HG02759 (cell line): ENCODE results near the gene ZNF800.
"Not testable (repeated sequence)": the region's sequence is repeated elsewhere in the genome, so short reads cannot be mapped to it uniquely, and the experiment has no call there.

Experiments
- ATAC-seq: cut with Tn5 transposase; IDR thresholded peaks from one replicate; pipeline ENCODE4 v1.9.1; 2021; ENCODE audit warnings: mild to moderate bottlenecking, moderate library complexity; ENCODE audit not compliant: unreplicated experiment

ZNF800 gene, protein sequence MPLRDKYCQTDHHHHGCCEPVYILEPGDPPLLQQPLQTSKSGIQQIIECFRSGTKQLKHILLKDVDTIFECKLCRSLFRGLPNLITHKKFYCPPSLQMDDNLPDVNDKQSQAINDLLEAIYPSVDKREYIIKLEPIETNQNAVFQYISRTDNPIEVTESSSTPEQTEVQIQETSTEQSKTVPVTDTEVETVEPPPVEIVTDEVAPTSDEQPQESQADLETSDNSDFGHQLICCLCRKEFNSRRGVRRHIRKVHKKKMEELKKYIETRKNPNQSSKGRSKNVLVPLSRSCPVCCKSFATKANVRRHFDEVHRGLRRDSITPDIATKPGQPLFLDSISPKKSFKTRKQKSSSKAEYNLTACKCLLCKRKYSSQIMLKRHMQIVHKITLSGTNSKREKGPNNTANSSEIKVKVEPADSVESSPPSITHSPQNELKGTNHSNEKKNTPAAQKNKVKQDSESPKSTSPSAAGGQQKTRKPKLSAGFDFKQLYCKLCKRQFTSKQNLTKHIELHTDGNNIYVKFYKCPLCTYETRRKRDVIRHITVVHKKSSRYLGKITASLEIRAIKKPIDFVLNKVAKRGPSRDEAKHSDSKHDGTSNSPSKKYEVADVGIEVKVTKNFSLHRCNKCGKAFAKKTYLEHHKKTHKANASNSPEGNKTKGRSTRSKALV

DNA sequence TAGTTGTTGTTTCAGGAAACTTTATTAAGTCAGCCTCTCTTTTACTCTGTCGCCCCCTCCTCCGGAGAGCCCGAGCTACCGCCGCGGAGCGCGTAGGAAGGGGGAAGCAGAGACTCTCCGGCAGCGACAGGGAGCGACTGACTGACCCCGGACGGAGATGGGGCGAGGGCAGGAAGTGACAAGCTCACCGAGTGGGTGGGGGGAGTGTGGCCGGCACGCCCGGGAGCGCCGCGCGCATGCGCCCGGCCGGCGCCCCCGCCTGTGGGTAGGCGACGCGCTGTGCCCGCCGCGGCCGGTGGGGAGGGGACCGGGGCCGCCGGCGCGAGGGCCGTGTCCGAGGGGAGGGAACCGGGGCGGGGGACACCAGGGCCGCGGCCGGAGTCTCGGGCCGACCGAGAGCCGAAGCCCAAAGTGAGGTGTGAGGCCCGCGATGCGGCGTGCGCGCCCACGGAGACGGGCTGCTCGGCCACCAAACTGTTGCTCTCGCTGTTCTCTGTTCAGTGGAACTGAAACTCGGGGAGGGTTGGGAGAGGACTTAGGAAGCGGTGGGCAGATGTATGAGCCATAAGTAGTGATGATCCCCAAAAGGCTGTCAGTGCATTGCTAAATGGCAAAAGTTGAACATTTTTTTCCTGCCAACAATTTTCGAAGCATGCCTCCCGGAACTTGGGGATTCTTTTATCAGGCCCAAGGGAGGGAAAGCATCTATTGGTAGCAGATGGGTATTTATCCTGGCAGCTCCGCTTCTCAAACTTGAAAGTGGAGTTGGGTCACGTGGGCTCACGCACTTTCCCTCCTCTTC is at the start of gene ZNF800:
Gene ZNF800 (minus strand): TSS at position 143 of the 802 bp plus-strand sequence. CDS start 1,151 bp downstream, outside the sequence.
- ATAC-seq, result peak; percentile 81

DNA sequence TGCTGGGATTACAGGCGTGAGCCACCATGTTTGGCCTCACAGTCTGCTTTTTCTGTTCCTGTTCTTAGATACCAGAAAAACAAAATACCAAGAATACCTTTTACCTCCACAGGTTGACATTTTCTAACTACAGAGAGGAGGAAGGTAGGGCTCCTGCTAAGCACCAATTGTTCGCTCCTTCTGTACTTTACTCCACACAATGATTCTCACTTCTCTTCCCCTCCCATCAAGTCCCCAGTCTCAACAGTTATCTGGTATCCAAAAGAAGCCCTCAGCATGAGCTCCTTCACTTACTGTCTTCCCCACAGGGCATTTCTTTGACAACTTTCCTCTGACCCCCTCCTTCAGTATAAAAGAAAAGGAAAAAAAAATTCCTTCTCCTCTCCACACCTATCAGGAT is 47.7 kb upstream of the ZNF800 start:
- no peak for ATAC-seq

DNA sequence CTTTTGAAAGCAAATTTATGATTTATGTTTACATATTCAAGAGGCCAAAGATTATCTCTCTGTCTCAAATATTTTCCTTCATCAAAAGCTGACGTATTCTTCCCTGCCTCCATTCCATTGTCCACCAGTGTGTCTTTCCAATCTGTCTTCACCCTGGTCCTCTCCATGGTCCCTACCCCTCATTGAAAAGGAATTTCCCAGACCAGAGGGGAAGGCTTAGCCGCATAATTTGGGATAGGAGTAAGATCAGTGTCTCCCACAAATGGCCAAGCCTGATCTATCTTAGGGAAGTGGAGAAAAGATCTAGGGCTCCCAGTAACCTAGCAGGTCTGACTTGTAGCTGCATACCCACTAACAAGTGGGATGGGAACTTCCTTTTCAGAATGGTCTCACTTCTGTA is 46.3 kb upstream of the ZNF800 start:
- no peak for ATAC-seq

DNA sequence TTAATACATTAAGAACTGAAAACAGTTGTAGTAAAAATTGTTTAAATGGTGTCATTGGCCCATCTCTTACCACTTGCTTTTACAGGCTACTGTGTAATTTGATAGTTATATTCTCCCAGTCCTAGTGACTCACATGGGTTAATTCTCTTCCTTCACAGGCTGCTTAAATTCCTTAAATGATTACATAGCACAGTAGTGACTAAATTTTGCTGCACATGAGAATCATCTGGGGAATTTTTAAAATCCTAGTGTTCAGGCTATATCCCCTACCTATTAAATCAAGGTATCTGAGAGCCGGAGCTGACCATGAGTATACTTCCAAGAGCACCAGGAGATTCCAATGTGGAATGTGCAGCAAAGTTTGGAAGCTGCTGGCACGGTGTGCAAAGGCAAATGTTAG is 45.3 kb upstream of the ZNF800 start:
- ATAC-seq, result no peak

DNA sequence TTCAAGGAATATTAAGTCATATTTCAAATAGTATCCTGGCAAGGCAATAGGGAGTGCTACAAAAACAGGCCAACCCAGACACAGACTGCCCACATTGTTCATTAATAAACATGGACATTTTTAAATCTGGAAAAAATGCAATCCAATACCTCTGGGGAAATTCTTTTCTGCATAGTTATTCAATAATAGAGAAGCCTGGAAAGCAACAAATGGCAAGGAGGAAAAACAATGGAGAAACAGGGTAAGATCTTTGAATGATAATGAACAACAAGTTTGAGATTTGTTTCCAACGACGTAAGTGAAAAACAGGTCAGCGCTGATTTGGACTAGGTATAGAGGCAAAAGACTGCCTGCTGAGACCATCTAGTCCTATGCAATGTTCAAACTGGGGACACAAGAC is 44.7 kb upstream of the ZNF800 start:
- no peak for ATAC-seq

DNA sequence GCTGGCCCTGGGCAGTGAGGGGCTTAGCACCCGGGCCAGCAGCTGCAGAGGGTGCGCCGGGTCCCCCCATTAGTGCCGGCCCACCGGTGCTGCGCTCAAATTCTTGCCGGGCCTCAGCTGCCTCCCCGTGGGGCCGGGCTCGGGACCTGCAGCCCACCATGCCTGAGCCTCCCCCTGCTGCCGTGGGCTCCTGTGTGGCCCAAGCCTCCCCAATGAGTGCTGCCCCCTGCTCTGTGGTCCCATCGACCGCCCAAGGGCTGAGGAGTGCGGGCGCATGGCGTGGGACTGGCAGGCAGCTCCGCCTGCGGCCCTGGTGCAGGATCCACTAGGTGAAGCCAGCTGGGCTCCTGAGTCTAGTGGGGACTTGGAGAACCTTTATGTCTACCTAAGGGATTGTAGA is 36.8 kb upstream of the ZNF800 start:
- not testable (repeated sequence) for ATAC-seq

DNA sequence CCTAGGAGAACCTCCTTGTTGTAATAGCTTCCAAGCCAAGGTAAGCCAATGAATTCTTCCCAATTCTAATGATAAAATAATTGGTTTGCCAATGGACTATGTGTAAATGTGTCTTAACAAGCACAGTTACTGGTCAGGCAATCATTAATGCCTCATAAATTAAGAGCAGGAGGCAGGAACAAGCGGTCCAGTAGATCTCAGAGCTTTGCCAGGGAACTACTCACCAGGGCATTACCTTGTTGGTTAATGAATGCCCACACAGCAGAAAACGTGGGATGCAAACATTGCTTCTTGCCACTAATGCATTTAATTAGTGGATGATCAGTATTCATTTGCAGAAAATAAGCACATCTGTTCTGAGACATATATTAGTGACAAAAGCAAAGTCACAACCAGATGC is 26.7 kb upstream of the ZNF800 start:
- no peak for ATAC-seq

DNA sequence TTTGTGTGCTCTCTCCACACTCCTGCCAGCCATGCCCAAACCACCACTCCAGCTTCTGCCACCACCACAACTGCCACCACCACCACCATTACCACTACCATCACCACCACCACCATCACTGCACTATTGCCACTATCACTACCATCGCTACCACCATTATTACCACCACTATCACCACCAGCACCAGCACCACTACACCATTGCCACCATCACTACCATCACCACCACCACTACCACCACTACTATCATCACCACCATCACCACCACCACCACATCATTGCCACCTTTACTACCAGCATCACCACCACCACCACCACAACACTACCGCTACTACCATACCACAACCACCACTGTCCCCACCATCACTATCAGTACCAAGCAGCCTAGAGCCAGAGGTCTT is 26.0 kb upstream of the ZNF800 start:
- ATAC-seq, result no peak

DNA sequence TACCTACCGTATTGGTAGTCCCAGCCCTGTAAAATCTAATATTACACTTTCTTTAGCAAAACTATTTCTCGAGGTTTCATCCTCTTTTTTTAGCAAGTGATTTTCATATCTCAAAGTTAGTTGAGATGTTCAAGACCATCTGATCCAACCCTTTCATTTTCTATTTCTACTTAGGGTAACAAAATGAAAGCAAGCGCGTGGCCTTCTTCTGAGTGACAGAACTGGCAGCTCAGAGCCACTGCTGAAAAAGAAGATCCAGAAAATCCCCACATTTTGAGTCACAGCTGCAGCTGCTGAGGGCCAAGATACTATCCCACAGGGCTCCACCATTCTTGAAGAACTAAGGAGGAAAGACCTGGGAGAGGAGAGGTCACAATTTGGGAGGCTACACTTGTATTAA is 24.8 kb upstream of the ZNF800 start:
- peak; percentile 82 for ATAC-seq

DNA sequence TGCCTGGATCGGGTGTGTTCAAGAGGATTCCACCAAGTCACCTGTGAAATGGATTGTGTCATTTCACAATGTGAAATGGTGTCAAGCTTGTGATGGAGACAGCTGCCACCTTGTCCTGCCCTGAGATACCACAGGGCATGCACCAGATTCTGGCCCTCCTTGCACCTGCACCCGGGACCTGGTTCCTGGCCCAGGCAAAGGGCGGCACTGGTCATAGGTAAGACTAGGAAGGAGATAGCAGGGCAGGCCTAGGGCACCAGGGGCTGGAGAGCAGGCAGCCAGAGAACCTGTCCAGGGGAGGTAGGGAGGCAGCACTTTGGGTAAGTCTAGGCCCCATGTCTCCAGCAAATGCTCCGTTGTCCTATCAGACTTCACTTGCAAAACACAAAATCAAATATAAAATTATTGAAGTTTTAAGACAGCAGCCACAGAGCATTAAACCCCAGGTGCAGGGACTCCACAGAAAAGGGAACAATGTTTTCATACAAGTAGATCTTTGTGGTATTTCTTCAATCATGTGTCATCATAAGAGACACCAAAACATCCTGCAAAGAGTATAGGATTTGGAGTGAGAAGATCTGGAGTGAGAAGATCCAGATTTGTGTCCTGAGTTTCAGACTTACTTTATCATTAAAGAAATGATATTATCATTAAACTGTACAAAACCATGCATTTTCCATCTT is 22.7 kb upstream of the ZNF800 start:
- ATAC-seq, result no peak

DNA sequence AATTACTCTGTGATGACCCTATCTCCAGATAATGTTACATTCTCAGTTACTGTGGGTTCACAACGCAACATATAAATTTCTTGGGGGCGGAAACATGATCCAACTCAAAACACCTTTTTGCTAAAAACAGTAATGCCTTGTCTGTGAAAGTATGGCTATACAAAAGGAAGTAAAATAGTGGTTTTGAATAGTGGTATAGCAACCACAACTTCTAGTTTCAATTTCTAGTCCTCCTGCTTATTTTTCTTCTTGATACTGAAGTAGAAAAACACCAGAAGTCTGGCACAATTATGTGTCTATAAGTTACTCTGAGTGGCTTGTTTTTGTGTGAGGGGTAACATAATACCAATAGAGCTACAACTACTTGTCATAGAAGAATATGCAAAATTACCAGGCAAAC is 21.5 kb upstream of the ZNF800 start:
- peak; percentile 62 for ATAC-seq

DNA sequence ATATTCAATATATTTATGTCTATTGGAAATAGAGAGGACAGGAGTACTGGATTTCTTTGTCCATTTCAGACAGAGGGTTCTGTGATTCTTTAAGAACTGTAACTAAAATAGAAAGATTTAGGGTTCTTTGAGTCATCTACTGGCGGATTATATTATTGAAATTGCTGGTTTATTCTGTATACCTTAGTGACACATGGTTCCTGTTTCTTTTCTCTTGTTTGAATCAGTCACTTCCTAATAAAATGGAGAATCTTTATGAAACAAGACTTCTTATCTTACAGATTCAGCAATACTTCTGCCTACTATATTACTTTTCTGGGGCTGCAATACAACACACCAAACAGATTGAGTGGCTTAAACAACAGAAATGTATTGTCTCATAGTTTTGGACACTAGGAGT is 20.8 kb upstream of the ZNF800 start:
- ATAC-seq, result no peak

DNA sequence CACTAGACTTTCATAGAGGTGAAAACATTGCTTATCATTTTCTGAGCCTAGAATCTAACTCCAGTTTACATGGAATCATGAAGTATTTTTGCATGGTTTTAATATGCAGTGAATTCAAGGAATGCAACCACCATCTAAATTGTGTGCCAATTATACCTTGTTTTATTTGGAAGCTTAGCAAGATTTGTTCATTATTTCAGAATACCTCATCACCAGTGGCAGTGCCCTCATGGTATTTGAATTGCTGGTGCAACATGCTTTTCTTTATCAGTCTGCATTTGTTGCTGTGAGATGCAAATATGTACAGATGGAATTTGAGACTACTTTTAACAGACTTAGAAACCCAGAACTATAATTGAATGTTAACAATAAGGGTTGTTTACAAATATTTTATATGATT is 18.7 kb upstream of the ZNF800 start:
- ATAC-seq, result no peak

DNA sequence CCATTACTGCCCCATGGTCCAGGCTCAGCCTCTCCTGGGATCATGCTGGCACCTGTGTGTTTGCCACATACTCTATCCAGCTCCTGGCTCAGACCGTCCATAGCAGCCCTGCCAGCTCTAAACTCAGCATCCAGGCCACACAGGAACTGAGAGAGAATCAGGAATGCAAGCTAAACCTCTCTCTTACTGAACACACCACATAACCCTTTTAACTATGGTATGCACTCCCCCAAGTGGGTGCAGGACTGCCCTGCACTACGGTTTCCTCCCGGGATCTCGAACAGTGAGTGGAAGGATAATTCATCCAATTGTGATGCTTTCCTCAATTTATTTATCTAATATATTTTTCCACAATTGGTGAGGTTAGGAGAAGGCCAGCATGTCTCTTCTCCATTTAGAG is 17.1 kb upstream of the ZNF800 start:
- ATAC-seq, result no peak

DNA sequence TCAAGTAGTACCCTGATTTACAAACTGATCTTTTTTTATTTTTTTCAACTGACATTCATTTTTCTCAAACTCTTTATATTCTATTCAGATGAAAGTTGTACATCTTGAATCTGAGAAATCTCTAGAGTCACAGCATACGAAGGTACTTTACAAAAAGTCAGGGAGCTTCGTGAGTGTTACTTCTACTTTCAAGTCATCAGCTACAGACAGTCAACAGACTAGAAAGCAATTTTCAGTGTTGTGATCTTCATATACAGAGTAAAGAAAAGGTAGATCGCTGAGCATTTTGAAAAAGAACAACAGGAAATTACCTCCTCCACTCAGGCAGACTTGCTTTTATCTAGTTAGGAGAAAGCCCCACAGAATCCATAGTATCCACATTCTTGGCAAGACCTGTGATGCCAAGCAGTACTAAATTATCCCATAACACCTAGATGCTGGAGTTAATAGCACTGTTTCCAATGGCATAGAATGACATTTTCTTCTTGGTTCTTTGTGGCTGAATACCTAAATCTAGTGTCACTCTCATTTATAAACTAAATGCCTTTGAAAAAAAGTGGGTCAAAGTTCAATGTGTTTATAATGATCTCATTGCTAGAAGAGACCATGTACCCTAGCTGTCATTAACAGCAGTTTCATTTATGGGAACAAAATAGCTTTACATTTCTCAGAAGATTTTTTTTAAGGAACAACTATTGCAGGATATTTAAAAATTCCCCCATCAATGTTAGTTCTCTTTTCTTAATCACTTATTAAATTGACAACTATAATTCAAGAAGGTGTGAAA is 12.0 kb upstream of the ZNF800 start:
- ATAC-seq, result no peak

DNA sequence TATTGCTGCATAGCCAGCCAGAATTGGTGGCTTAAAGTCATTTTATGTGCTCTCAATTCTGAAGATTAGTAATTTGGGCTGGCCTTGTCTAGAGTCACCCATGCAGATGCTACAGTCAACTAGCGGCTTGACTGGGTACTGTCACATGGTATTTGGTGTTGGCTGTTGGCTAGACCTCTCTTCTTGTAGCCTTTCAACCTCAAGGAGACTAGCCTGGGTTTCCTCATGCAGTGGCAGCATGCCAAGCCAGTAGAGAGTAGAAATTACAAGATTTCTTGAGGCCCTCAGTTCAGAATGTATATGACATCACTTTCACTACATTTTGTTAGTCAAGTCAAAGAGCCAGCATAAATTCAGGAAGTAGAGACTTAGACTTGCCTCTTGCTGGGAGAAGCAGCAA is 3.7 kb upstream of the ZNF800 start:
- no peak for ATAC-seq

DNA sequence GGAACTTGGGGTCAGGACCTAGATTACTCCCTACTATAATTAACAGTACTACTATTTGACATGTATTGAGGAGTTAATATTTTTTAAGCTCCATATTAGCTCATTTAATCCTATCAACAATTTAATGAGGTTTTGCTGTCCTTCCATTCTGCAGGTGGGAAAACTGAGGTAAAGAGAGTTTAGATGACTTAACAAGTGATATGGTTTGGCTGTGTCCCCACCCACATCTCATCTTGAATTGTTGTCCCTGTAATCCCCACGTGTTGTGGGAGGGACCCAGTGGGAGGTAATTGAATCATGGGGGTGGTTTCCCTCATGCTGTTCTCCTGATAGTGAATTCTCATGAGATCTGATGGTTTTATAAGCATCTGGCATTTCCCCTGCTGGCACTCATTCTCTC is 2.6 kb upstream of the ZNF800 start:
- ATAC-seq, result not testable (repeated sequence)

DNA sequence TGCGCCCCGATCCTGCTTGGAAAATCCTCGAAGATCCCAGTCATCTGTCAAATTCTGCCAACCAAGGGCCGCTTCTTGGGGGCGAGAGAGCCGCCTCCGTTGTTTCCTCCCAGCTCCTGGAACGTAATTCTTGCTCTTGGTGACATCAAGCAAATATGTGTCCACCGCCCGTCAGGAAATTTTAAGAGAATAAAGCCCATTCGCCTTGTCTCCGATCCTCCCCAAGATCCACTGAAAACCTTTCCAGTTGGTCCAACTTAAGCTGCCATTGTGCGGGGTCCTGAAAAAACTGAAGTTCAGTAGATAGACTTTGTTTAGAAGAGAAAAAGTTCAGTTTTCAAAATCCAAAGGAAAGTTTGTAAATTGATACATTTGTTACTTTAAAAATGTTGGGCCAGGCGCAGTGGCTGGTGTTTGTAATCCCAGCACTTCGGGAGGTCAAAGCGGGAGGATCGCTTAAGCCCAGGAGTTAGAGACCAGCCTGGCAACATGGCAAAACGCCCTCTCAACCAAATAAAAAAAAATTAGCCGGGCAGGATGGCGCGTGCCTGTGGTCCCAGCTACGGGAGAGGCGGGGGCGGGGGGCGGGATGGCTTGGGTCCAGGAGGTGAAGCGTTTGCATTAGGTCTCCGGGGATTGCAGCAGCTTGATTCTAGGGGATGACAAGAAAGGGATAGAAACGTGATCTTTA is 1.0 kb upstream of the ZNF800 start:
- no peak for ATAC-seq

DNA sequence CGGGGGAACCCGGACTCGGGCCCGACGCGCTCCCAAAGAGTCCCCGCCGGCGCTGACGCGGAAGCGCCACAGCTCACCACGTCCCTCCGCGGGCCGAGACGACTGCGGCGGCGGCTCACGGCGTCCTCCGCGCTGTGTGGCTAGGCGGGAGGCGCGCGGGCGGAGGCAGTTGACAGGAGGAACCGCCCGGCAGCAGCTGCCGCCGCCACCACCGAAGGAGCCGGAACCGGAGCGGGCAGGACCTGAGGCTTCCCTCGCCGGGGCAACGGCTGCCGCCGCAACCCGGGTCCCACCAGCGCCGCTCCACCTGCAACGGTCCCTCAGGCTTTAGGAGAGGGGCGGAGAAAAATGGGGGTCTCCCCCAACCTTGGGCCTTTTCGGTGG is 334 bp downstream of the ZNF800 start:
- peak; percentile 49 for ATAC-seq
